GM21423 (cell line): ENCODE measurements around the gene ELOVL4.
A peak's percentile ranks its signal among the peaks of the same experiment; 100 is the strongest.

Experiments used
- ATAC-seq: cut with Tn5 transposase; IDR thresholded peaks from one replicate; pipeline ENCODE4 v1.9.1; 2021; ENCODE audit warnings: mild to moderate bottlenecking, moderate library complexity; ENCODE audit not compliant: unreplicated experiment

Gene ELOVL4

GRCh38 chr6:79947191-79948186 lies at the start of gene ELOVL4:
ELOVL4 (minus strand) TSS chr6:79947553; CDS start chr6:79947279, 274 bp downstream.
- peak; percentile 44 for ATAC-seq

GRCh38 chr6:79993911-79994309 lies 46.6 kb upstream of the ELOVL4 start:
- no peak for ATAC-seq

- ATAC-seq: no peak
Measured at GRCh38 chr6:79993012-79993910, 45.9 kb upstream of the ELOVL4 start.

GRCh38 chr6:79989641-79990040 lies 42.3 kb upstream of the ELOVL4 start:
- no peak for ATAC-seq

- ATAC-seq: no peak
Measured at GRCh38 chr6:79985128-79985527, 37.8 kb upstream of the ELOVL4 start.

- ATAC-seq: peak; percentile 58
Measured at GRCh38 chr6:79984261-79984660, 36.9 kb upstream of the ELOVL4 start.

GRCh38 chr6:79981652-79982051 lies 34.3 kb upstream of the ELOVL4 start:
- no peak for ATAC-seq

- no peak for ATAC-seq
Measured at GRCh38 chr6:79971193-79971592, 23.8 kb upstream of the ELOVL4 start.

GRCh38 chr6:79969784-79970183 lies 22.4 kb upstream of the ELOVL4 start:
- ATAC-seq: no peak

- no peak for ATAC-seq
Measured at GRCh38 chr6:79967178-79967577, 19.8 kb upstream of the ELOVL4 start.

GRCh38 chr6:79964607-79965081 lies 17.3 kb upstream of the ELOVL4 start:
- ATAC-seq: no peak

GRCh38 chr6:79954849-79955248 lies 7.5 kb upstream of the ELOVL4 start:
- no peak for ATAC-seq

GRCh38 chr6:79949233-79949632 lies 1.9 kb upstream of the ELOVL4 start:
- peak; percentile 53 for ATAC-seq

GRCh38 chr6:79946272-79947190 lies 822 bp downstream of the ELOVL4 start:
- ATAC-seq: peak; percentile 9

GRCh38 chr6:79943133-79943532 lies 4.2 kb downstream of the ELOVL4 start:
- ATAC-seq: no peak

- ATAC-seq: no peak
Measured at GRCh38 chr6:79941489-79942151, 5.7 kb downstream of the ELOVL4 start.

GRCh38 chr6:79928478-79928998 lies 18.8 kb downstream of the ELOVL4 start:
- no peak for ATAC-seq

GRCh38 chr6:79927758-79928157 lies 19.6 kb downstream of the ELOVL4 start:
- ATAC-seq: no peak

GRCh38 chr6:79923270-79923669 lies 24.1 kb downstream of the ELOVL4 start:
- ATAC-seq: no peak
